A549 (cell line): ENCODE measurements around the gene TNRC18. TPM values are rescaled to one million over a fixed set of nuclear protein-coding genes. Genes with fewer than 3 reads are reported as not detected.
A peak's percentile ranks its signal among the peaks of the same experiment; 100 is the strongest.
"Not testable (repeated sequence)": the region's sequence is repeated elsewhere in the genome, so short reads cannot be mapped to it uniquely, and the experiment has no call there.

ENCODE experiments used
- ATAC-seq, 2 experiments: fragments of 200-7000 bp in 1 of 2; fragments of >200 bp in 1 of 2; cut with Nextera tagmentation in 1 of 2; cut with Tn5 transposase in 1 of 2; 3 replicates each; pipeline versions ENCODE4 v1.8.0 to v1.9.1; 2018 to 2020; ENCODE audit warnings: mild to moderate bottlenecking in 1 of 2, moderate library complexity in 1 of 2
- CTCF ChIA-PET: fragments of 300-600 bp; sonication (Branson Sonifier 250); formaldehyde crosslinking; extraction: SDS; loops from one replicate; lab custom pipeline; 2021; ENCODE audit warnings: antibody characterized with exemption, inconsistent platforms; lab: Yijun Ruan, JAX
- POLR2A ChIA-PET: fragments of 350-600 bp; formaldehyde crosslinking; extraction: SDS; loops from one replicate; lab custom pipeline; 2021; ENCODE audit warnings: antibody characterized with exemption, inconsistent platforms; lab: Yijun Ruan, JAX
- DNase-seq, 2 experiments: peaks; one replicate each; pipeline versions ENCODE4 v3.0.0 to v3.0.0-alpha.2; 2011 to 2016; ENCODE audit warnings: low read depth in 1 of 2, low spot score in 1 of 2
- FAIRE-seq: peaks from 2 replicates; lab custom pipeline; 2011; peaks lifted over from hg19 to GRCh38; lab: Jason Lieb, UNC
- H3K27ac ChIP-seq, 2 experiments: fragments of >200 bp; sonication (Bioruptor Twin); formaldehyde crosslinking; 3 replicates each; pipeline ENCODE4 v1.5.1; 2016 to 2017
- H3K4me1 ChIP-seq: fragments of >200 bp; sonication (Bioruptor Twin); formaldehyde crosslinking; 3 replicates; pipeline ENCODE4 v1.6.1; 2016
- H3K4me2 ChIP-seq: fragments of >200 bp; sonication (Bioruptor Twin); formaldehyde crosslinking; 3 replicates; pipeline ENCODE4 v1.6.1; 2016
- H3K4me3 ChIP-seq: fragments of >200 bp; sonication (Bioruptor Twin); formaldehyde crosslinking; 3 replicates; pipeline ENCODE4 v1.5.1; 2016
- H3K9me3 ChIP-seq: fragments of >200 bp; sonication (Bioruptor Twin); formaldehyde crosslinking; 3 replicates; pipeline ENCODE4 v1.6.1; 2016
- ATOH8 ChIP-seq: fragments of 250-450 bp; sonication (Bioruptor Pico); IDR thresholded peaks from 2 replicates; pipeline ENCODE4 v1.5.0; 2020; ENCODE audit warnings: low read depth, mild to moderate bottlenecking, moderate library complexity
- BHLHE40 ChIP-seq: IDR thresholded peaks from 2 replicates; pipeline ENCODE4 v1.6.1; 2012; ENCODE audit warnings: low read depth, low read length, inconsistent platforms
- CBX2 ChIP-seq: fragments of 200-600 bp; sonication (generic); IDR thresholded peaks from 2 replicates; pipeline ENCODE4 v1.6.1; 2016; ENCODE audit warnings: low read depth, mild to moderate bottlenecking, borderline replicate concordance
- CBX8 ChIP-seq: fragments of 200-600 bp; sonication (generic); IDR thresholded peaks from 2 replicates; pipeline ENCODE4 v1.6.1; 2016
- CHD4 ChIP-seq: fragments of 200-600 bp; sonication (generic); IDR thresholded peaks from 2 replicates; pipeline ENCODE4 v1.6.1; 2016; ENCODE audit warnings: antibody characterized with exemption, mild to moderate bottlenecking, borderline replicate concordance
- CTCF ChIP-seq: fragments of >200 bp; sonication (Bioruptor Twin); formaldehyde crosslinking; IDR thresholded peaks from 3 replicates; pipeline ENCODE4 v1.5.1; 2016
- EHF ChIP-seq: fragments of 250-450 bp; sonication (Bioruptor Pico); IDR thresholded peaks from 2 replicates; pipeline ENCODE4 v1.5.0; 2020; ENCODE audit warnings: mild to moderate bottlenecking
- ELK1 ChIP-seq: fragments of 150-350 bp; IDR thresholded peaks from 2 replicates; pipeline ENCODE4 v1.6.1; 2014; ENCODE audit warnings: low read depth, mild to moderate bottlenecking, low read length
- EP300 ChIP-seq, 2 experiments: fragments of >200 bp; sonication (Bioruptor Twin); formaldehyde crosslinking; IDR thresholded peaks; 2 replicates in 1 of 2; 3 replicates in 1 of 2; pipeline ENCODE4 v1.6.1; 2016 to 2017
- FOSB ChIP-seq: fragments of 250-450 bp; sonication (Bioruptor Pico); IDR thresholded peaks from 2 replicates; pipeline ENCODE4 v1.5.0; 2020; ENCODE audit warnings: mild to moderate bottlenecking, moderate library complexity
- FOSL2 ChIP-seq, 2 experiments: fragments of 450-650 bp in 1 of 2; fragments of >200 bp in 1 of 2; sonication (Bioruptor Twin) in 1 of 2; formaldehyde crosslinking; IDR thresholded peaks; 2 replicates each; pipeline versions ENCODE4 v1.5.0 to v1.6.1; 2016 to 2020; ENCODE audit warnings: mild to moderate bottlenecking in 1 of 2, moderate library complexity in 1 of 2
- FOXS1 ChIP-seq: fragments of 250-450 bp; sonication (Bioruptor Pico); IDR thresholded peaks from 2 replicates; pipeline ENCODE4 v1.5.0; 2020; ENCODE audit warnings: mild to moderate bottlenecking, moderate library complexity
- GATA3 ChIP-seq: IDR thresholded peaks from 2 replicates; pipeline ENCODE4 v1.6.1; 2012; ENCODE audit warnings: borderline replicate concordance
- HOXB13 ChIP-seq: fragments of 250-450 bp; sonication (Bioruptor Pico); IDR thresholded peaks from 2 replicates; pipeline ENCODE4 v1.5.0; 2020; ENCODE audit warnings: low read depth, mild to moderate bottlenecking, moderate library complexity
- HOXB5 ChIP-seq: fragments of 250-450 bp; sonication (Bioruptor Pico); IDR thresholded peaks from 2 replicates; pipeline ENCODE4 v1.5.0; 2020; ENCODE audit warnings: mild to moderate bottlenecking, moderate library complexity
- KDM1A ChIP-seq: fragments of 200-600 bp; sonication (generic); IDR thresholded peaks from 2 replicates; pipeline ENCODE4 v1.6.1; 2016; ENCODE audit warnings: low read depth, mild to moderate bottlenecking
- MYC ChIP-seq: IDR thresholded peaks from 2 replicates; pipeline ENCODE4 v1.6.1; 2012; ENCODE audit warnings: mild to moderate bottlenecking, inconsistent platforms, low read length, improper control_type of control experiment, borderline replicate concordance
- NFE2L2 ChIP-seq: fragments of 150-350 bp; conservative IDR thresholded peaks from 2 replicates; pipeline ENCODE4 v1.6.1; 2014; ENCODE audit warnings: low read length
- NR3C1 ChIP-seq: fragments of >200 bp; sonication (Bioruptor Twin); formaldehyde crosslinking; IDR thresholded peaks from 3 replicates; pipeline ENCODE4 v1.6.1; 2017
- PHF8 ChIP-seq: fragments of 200-600 bp; sonication (generic); IDR thresholded peaks from 2 replicates; pipeline ENCODE4 v1.6.1; 2016; ENCODE audit warnings: low read depth, mild to moderate bottlenecking, antibody characterized with exemption, moderate library complexity, borderline replicate concordance
- RARB ChIP-seq: fragments of 250-450 bp; sonication (Bioruptor Pico); IDR thresholded peaks from 2 replicates; pipeline ENCODE4 v1.8.0; 2021; ENCODE audit warnings: mild to moderate bottlenecking, moderate library complexity
- RCOR1 ChIP-seq: fragments of 150-350 bp; IDR thresholded peaks from 2 replicates; pipeline ENCODE4 v1.6.1; 2014; ENCODE audit warnings: antibody characterized with exemption, low read length, low read depth
- REST ChIP-seq: fragments of 200-600 bp; sonication (generic); IDR thresholded peaks from 2 replicates; pipeline ENCODE4 v1.6.1; 2016; ENCODE audit warnings: antibody characterized with exemption, mild to moderate bottlenecking, moderate library complexity
- RFX5 ChIP-seq: fragments of 450-650 bp; IDR thresholded peaks from 2 replicates; pipeline ENCODE4 v1.7.1; 2014; ENCODE audit warnings: antibody characterized with exemption, mild to moderate bottlenecking, moderate library complexity
- RNF2 ChIP-seq: fragments of 200-600 bp; sonication (generic); IDR thresholded peaks from 2 replicates; pipeline ENCODE4 v1.6.1; 2016; ENCODE audit warnings: low read depth, mild to moderate bottlenecking, antibody characterized with exemption, moderate library complexity, borderline replicate concordance
- SMC3 ChIP-seq: fragments of >200 bp; sonication (Bioruptor Twin); formaldehyde crosslinking; IDR thresholded peaks from 3 replicates; pipeline ENCODE4 v1.6.1; 2018; ENCODE audit warnings: inconsistent platforms
- SREBF2 ChIP-seq: fragments of 450-650 bp; IDR thresholded peaks from 2 replicates; pipeline ENCODE4 v1.6.1; 2014; ENCODE audit warnings: mild to moderate bottlenecking, moderate library complexity
- ZC3H11A ChIP-seq: fragments of 450-650 bp; IDR thresholded peaks from 2 replicates; pipeline ENCODE4 v1.6.1; 2014; ENCODE audit warnings: antibody characterized with exemption, mild to moderate bottlenecking
- ZFP36 ChIP-seq: fragments of 450-650 bp; IDR thresholded peaks from 2 replicates; pipeline ENCODE4 v1.6.1; 2014; ENCODE audit warnings: borderline replicate concordance; ENCODE audit not compliant: partially characterized antibody
- ZNF302 ChIP-seq: fragments of 250-450 bp; sonication (Bioruptor Pico); IDR thresholded peaks from 2 replicates; pipeline ENCODE4 v1.9.0; 2021; ENCODE audit warnings: inconsistent platforms, mild to moderate bottlenecking, moderate library complexity
- whole genome bisulfite sequencing: methylation state at CpG from one replicate; pipeline ENCODE4 v1.1.6; 2017; ENCODE audit errors: missing lambda C conversion rate; 5-methylcytosine and 5-hydroxymethylcytosine counted together
- polyA plus RNA-seq, 4 experiments: library from polyadenylated mRNA; depleted of rRNA in 3 of 4; stranded (reverse); fragments of >200 nt; fragmentation: RNase III in 1 of 4; extraction: RNeasy Plus Mini Kit Qiagen cat#74134 plus additional on column Dnase treatment in 1 of 4; gene quantifications; 2 replicates in 3 of 4; 3 replicates in 1 of 4; pipeline ENCODE4 v1.2.3, GENCODE V29; 2011 to 2017

The TNRC18 gene
- polyA plus RNA-seq, 2 of the 4 experiments (the other 2 are of a cell fraction), result 15.5 to 39.9 TPM

GRCh38 chr7:5360451-5360850, 63.2 kb downstream of the TNRC18 start:
- DNase-seq (no peak), FAIRE-seq (no peak), ATAC-seq (no peak)
- no peaks in the 10 kb centered on the region for H3K4me1 ChIP-seq
- ChIA-PET POLR2A (no interaction called here), CTCF (interaction anchor here (0.6 to 7.0 kb wide), 3 partner anchors 7 to 180 kb away, joined by 3 to 67 read pairs (median 13); no protein-coding TSS in a partner anchor)
- no peak overlapping the region for H3K4me2 ChIP-seq
- TF ChIP-seq MYC, result no peak
- TF ChIP-seq FOSB (CRISPR knock-in tag), result no peak
- TF ChIP-seq HOXB5 (CRISPR knock-in tag), result no peak
- TF ChIP-seq EHF (CRISPR knock-in tag), result no peak
- no peak for TF ChIP-seq RARB (CRISPR knock-in tag)
- no peak for TF ChIP-seq BHLHE40
- no peak for TF ChIP-seq RNF2
- no peak for TF ChIP-seq ZC3H11A
- no peak for TF ChIP-seq CHD4
- TF ChIP-seq ZNF302 (CRISPR knock-in tag), result no peak
- no peak for TF ChIP-seq NFE2L2
- no peak for TF ChIP-seq RCOR1
- no peak for TF ChIP-seq ATOH8
- no peak for TF ChIP-seq NR3C1
- TF ChIP-seq PHF8, result no peak
- no peak for TF ChIP-seq FOSL2 (IDR thresholded peaks at IDR 0.05)
- no peak for TF ChIP-seq FOSL2 (CRISPR knock-in tag; IDR thresholded peaks at IDR 0.05)
- TF ChIP-seq SMC3, result no peak
- TF ChIP-seq GATA3, result no peak
- TF ChIP-seq KDM1A, result no peak
- H3K9me3 ChIP-seq, result no peaks in the 10 kb centered on the region
- H3K27ac ChIP-seq, result no peak overlapping the region
- WGBS, result 73% methylated on average over 12 of the region's 12 CpGs
- H3K4me3 ChIP-seq, result no peak overlapping the region

GRCh38 chr7:5360021-5360420, 63.6 kb downstream of the TNRC18 start:
- FAIRE-seq, ATAC-seq: not testable (repeated sequence)
- WGBS, result 81% methylated on average over 6 of the region's 6 CpGs

GRCh38 chr7:5359344-5359743, 64.3 kb downstream of the TNRC18 start:
- Histone ChIP-seq H3K4me1 (no peaks in the 10 kb centered on the region), H3K9me3 (no peaks in the 10 kb centered on the region), H3K4me2 (no peak overlapping the region), H3K4me3 (no peak overlapping the region), H3K27ac (no peak overlapping the region)
- POLR2A ChIA-PET, result no interaction called here
- no peak for ATAC-seq
- FAIRE-seq, result no peak
- CTCF ChIA-PET, result no interaction called here
- WGBS, result 95% methylated on average over 9 of the region's 9 CpGs
- no peak for TF ChIP-seq SREBF2
- TF ChIP-seq EHF (CRISPR knock-in tag), result no peak
- no peak for TF ChIP-seq NR3C1
- no peak for TF ChIP-seq CBX2
- no peak for TF ChIP-seq FOXS1 (CRISPR knock-in tag)
- no peak for TF ChIP-seq ELK1
- no peak for TF ChIP-seq RFX5
- TF ChIP-seq CBX8, result no peak
- TF ChIP-seq ZFP36, result no peak
- no peak for TF ChIP-seq EP300 (IDR thresholded peaks at IDR 0.05)
- TF ChIP-seq HOXB13, result no peak
- TF ChIP-seq CTCF, result no peak
- no peak for TF ChIP-seq REST
- TF ChIP-seq, all 56 proteins: peak for 0
- no peak for DNase-seq

More at GRCh38 chr7:5360021-5360420, 63.6 kb downstream of the TNRC18 start:
- not testable (repeated sequence) for H3K27ac ChIP-seq, H3K4me3 ChIP-seq
- peak; percentile 76 for TF ChIP-seq ZC3H11A
- TF ChIP-seq, all 56 proteins: peak for 1; not testable (repeated sequence) for 55
- H3K9me3 ChIP-seq, DNase-seq, POLR2A ChIA-PET, H3K4me1 ChIP-seq, H3K4me2 ChIP-seq: not testable (repeated sequence)
- CTCF ChIA-PET, result interaction anchor here (0.6 to 3.7 kb wide), 2 partner anchors 90 to 179 kb away, joined by 3 to 13 read pairs; no protein-coding TSS in a partner anchor
